ENCODE data around the gene TRIM56.
A peak's percentile ranks its signal among the peaks of the same experiment; 100 is the strongest.

Gene TRIM56

DNA sequence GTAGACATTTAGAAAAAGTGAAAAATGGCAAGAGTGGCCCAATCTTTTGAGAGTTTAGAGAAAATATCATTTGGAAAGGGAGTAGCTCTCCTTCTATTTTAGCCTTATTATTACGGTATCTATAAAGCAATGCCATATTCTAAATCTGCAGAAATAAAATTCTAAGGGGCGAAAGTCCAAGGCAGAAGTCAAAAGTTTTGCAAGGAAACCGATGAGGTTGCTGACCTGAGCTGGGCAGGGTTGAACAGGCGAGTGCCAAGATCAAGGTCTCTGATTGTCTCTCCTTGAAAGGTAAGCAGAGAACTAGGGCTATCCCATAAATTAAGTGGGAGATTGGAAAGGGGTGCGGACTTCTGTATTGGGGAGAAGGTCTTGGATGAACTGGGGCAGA is 11.7 kb downstream of the TRIM56 start:
- TF ChIP-seq, protein P1, sequence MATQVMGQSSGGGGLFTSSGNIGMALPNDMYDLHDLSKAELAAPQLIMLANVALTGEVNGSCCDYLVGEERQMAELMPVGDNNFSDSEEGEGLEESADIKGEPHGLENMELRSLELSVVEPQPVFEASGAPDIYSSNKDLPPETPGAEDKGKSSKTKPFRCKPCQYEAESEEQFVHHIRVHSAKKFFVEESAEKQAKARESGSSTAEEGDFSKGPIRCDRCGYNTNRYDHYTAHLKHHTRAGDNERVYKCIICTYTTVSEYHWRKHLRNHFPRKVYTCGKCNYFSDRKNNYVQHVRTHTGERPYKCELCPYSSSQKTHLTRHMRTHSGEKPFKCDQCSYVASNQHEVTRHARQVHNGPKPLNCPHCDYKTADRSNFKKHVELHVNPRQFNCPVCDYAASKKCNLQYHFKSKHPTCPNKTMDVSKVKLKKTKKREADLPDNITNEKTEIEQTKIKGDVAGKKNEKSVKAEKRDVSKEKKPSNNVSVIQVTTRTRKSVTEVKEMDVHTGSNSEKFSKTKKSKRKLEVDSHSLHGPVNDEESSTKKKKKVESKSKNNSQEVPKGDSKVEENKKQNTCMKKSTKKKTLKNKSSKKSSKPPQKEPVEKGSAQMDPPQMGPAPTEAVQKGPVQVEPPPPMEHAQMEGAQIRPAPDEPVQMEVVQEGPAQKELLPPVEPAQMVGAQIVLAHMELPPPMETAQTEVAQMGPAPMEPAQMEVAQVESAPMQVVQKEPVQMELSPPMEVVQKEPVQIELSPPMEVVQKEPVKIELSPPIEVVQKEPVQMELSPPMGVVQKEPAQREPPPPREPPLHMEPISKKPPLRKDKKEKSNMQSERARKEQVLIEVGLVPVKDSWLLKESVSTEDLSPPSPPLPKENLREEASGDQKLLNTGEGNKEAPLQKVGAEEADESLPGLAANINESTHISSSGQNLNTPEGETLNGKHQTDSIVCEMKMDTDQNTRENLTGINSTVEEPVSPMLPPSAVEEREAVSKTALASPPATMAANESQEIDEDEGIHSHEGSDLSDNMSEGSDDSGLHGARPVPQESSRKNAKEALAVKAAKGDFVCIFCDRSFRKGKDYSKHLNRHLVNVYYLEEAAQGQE (IDR thresholded peaks at IDR 0.05; ENCODE audit: insufficient replicate concordance, low read depth) = no peak
- no peak for TF ChIP-seq POLR2AphosphoS5 (IDR thresholded peaks at IDR 0.05; ENCODE audit: low read depth)
- Histone ChIP-seq H3K4me3 (replicated peaks; ENCODE audit: insufficient read depth, low read length) (no peak overlapping the region), H3K27ac (replicated peaks) (no peak overlapping the region), H3K27me3 (ENCODE audit: insufficient read depth, poor library complexity, severe bottlenecking) (no peaks in the 10 kb centered on the region)
- DNase-seq (ENCODE audit: low read depth in 1 of 2, low spot score in 1 of 2) = no peak

DNA sequence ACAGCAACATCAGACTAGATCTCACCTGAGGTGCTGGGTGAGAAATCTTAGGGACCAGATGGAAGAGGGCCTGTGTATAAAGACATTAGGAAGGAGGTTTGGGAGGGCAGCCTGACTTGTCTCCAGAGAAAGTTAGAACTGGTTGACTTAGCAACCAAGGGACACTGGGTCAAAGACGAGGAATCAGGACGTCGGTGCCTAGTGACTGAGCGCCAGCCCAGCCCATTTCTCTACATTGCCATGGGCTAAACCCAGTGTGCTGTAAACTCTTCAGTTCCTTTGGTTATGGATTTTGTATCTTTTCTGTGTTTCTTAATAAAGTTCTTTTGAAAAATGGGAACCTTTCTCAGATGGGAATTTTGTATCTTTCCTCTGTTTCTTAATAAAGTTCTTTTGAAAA is 12.3 kb downstream of the TRIM56 start:
- no peak for DNase-seq (ENCODE audit: low read depth in 1 of 2, low spot score in 1 of 2)
- Histone ChIP-seq H3K4me3 (replicated peaks; ENCODE audit: insufficient read depth, low read length) (no peak overlapping the region), H3K27me3 (ENCODE audit: insufficient read depth, poor library complexity, severe bottlenecking) (no peaks in the 10 kb centered on the region), H3K27ac (replicated peaks) (no peak overlapping the region)
- TF ChIP-seq POLR2AphosphoS5 (IDR thresholded peaks at IDR 0.05; ENCODE audit: low read depth) (no peak), SPI1 (IDR thresholded peaks at IDR 0.05; ENCODE audit: borderline replicate concordance, low read depth) (no peak), GABPA (IDR thresholded peaks at IDR 0.05; ENCODE audit: low read depth) (no peak)
- TF ChIP-seq, protein P2, sequence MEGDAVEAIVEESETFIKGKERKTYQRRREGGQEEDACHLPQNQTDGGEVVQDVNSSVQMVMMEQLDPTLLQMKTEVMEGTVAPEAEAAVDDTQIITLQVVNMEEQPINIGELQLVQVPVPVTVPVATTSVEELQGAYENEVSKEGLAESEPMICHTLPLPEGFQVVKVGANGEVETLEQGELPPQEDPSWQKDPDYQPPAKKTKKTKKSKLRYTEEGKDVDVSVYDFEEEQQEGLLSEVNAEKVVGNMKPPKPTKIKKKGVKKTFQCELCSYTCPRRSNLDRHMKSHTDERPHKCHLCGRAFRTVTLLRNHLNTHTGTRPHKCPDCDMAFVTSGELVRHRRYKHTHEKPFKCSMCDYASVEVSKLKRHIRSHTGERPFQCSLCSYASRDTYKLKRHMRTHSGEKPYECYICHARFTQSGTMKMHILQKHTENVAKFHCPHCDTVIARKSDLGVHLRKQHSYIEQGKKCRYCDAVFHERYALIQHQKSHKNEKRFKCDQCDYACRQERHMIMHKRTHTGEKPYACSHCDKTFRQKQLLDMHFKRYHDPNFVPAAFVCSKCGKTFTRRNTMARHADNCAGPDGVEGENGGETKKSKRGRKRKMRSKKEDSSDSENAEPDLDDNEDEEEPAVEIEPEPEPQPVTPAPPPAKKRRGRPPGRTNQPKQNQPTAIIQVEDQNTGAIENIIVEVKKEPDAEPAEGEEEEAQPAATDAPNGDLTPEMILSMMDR (IDR thresholded peaks at IDR 0.05; ENCODE audit: insufficient read depth, low read length) = no peak
- TF ChIP-seq, protein P1 (IDR thresholded peaks at IDR 0.05; ENCODE audit: insufficient replicate concordance, low read depth) = no peak

DNA sequence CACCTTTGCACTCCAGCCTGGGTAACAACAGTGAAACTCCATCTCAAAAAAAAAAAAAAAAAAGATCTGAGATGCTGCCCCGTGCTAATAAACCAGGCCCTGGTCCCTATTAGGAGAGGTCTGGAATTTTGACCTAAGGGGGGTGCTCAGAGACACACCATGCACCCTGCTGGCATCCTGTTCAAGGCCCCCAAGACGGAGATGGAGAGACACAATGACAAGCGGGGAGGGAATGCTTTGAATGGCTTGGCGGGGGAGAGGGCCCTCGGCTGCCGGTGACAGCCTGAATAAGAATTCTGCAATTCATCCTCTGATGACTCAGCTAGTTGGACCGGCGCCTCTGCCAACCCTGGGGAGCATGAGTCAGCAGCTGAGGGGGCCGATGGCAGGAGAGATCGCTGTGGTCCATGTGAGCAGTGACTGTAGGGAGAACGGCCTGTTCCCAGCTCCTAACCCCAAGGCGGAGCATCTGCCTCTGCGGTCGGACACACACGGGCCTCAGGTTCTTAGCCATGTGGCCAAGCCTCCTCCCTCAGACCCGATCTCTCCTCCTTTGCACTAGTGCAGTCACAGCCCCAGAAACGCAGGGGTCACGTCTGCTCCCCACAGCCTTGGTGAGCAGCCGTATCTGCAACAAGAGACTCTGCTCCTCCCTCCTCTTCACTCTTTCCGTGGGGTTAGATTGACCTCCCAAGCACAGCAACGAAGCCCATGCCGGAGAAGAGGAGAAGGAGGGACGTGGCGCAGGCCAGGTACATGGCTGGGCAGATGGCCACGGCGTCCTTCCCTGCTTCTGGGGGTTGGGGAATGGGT is 14.9 kb downstream of the TRIM56 start:
- TF ChIP-seq, protein P1 (IDR thresholded peaks at IDR 0.05; ENCODE audit: insufficient replicate concordance, low read depth) = no peak
- TF ChIP-seq POLR2AphosphoS5 (IDR thresholded peaks at IDR 0.05; ENCODE audit: low read depth) (no peak), SPI1 (IDR thresholded peaks at IDR 0.05; ENCODE audit: borderline replicate concordance, low read depth) (no peak), GABPA (IDR thresholded peaks at IDR 0.05; ENCODE audit: low read depth) (no peak)
- TF ChIP-seq, protein P2 (IDR thresholded peaks at IDR 0.05; ENCODE audit: insufficient read depth, low read length) = no peak
- no peaks in the 10 kb centered on the region for H3K27me3 ChIP-seq (ENCODE audit: insufficient read depth, poor library complexity, severe bottlenecking)
- peak; percentile 89 to 91 for DNase-seq (ENCODE audit: low read depth in 1 of 2, low spot score in 1 of 2)
- H3K4me3 ChIP-seq (replicated peaks; ENCODE audit: insufficient read depth, low read length) = no peak overlapping the region
- H3K27ac ChIP-seq (replicated peaks) = no peak overlapping the region

Measured in HL-60 (cell line).